BLaER1 treated with 17β-estradiol and CSF1 and Interleukin-3, amounts not matched to agents 10 nM and 100 nM (cell line): Measurements from ENCODE around the gene TMF1.

Experiments used
- H3K27ac ChIP-seq, 11 experiments: shearing (Covaris generic); formaldehyde crosslinking; 2 replicates each; pipeline ENCODE4 v1.8.1; 2022
- H3K27me3 ChIP-seq, 11 experiments: shearing (Covaris generic); formaldehyde crosslinking; 2 replicates each; pipeline ENCODE4 v1.8.1; 2022
- H3K36me3 ChIP-seq, 11 experiments: shearing (Covaris generic); formaldehyde crosslinking; 2 replicates each; pipeline ENCODE4 v1.8.1; 2022
- H3K4me1 ChIP-seq, 10 experiments: shearing (Covaris generic); formaldehyde crosslinking; 2 replicates each; pipeline ENCODE4 v1.8.1; 2022
- H3K4me2 ChIP-seq, 11 experiments: shearing (Covaris generic); formaldehyde crosslinking; 2 replicates each; pipeline ENCODE4 v1.8.1; 2022
- H3K4me3 ChIP-seq, 10 experiments: shearing (Covaris generic); formaldehyde crosslinking; 2 replicates each; pipeline ENCODE4 v1.8.1; 2022
- H3K9ac ChIP-seq, 11 experiments: shearing (Covaris generic); formaldehyde crosslinking; 2 replicates each; pipeline ENCODE4 v1.8.1; 2022
- H3K9me3 ChIP-seq, 11 experiments: shearing (Covaris generic); formaldehyde crosslinking; replicated peaks in 1 of 11; 2 replicates each; pipeline ENCODE4 v1.8.1; 2022
- H4K20me1 ChIP-seq, 11 experiments: shearing (Covaris generic); formaldehyde crosslinking; 2 replicates each; pipeline ENCODE4 v1.8.1; 2022
- Cebpa-rat ChIP-seq, 11 experiments: shearing (Covaris generic); IDR thresholded peaks; 2 replicates each; pipeline ENCODE4 v1.8.1; 2022

The TMF1 gene

GRCh38 chr3:69033470-69033869, 18.7 kb downstream of the TMF1 start:
- Histone ChIP-seq H3K4me2 (peak overlapping the region in 2 of 11 experiments; percentile 9 to 37; a peak in 3 of 22 replicates), H3K9ac (no peak overlapping the region)
- no peak for TF ChIP-seq Cebpa-rat (IDR thresholded peaks at IDR 0.05)

DNA sequence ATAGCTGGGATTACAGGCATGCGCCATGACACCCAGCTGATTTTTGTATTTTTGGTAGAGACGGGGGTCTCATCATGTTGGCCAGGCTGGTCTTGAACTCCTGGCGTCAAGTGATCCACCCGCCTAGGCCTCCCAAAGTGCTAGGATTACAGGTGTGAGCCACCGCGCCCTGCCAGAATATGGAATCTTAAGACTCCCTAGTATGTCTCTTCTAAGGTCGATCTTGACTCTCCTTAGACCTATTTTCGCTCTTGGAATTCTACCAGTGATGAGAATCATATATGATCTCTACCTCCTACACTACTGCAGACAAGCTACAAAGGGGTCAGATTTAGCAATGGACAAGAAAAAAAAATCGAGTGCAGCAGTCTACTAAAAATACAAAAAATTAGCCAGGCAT, 19.4 kb downstream of the TMF1 start:
- no peak for TF ChIP-seq Cebpa-rat (IDR thresholded peaks at IDR 0.05)
- H3K4me2 ChIP-seq, result no peak overlapping the region
- peaks cover 92 to 98% (median 97%) of the 10 kb centered on the region in 11 experiments for H3K36me3 ChIP-seq
- H4K20me1 ChIP-seq, result peaks cover 0 to 14% (median 0%) of the 10 kb centered on the region in 11 experiments; a peak in 2 of 22 replicates
- H3K27ac ChIP-seq, result no peak overlapping the region
- no peak overlapping the region for H3K9ac ChIP-seq
- no peaks in the 10 kb centered on the region for H3K27me3 ChIP-seq
- H3K4me1 ChIP-seq, result peaks cover 0 to 14% (median 0%) of the 10 kb centered on the region in 10 experiments; a peak in 7 of 20 replicates
- H3K4me3 ChIP-seq, result no peak overlapping the region
- no peaks in the 10 kb centered on the region for H3K9me3 ChIP-seq

More at GRCh38 chr3:69033470-69033869, 18.7 kb downstream of the TMF1 start:
- peak overlapping the region in 3 of 11 experiments; percentile 39 to 51 (median 46); a peak in 4 of 22 replicates for H3K27ac ChIP-seq
- H3K4me1 ChIP-seq, result peaks cover 0 to 14% (median 0%) of the 10 kb centered on the region in 10 experiments; a peak in 7 of 20 replicates
- no peak overlapping the region for H3K4me3 ChIP-seq
- no peaks in the 10 kb centered on the region for H3K9me3 ChIP-seq
- H3K36me3 ChIP-seq, result peaks cover 92 to 98% (median 97%) of the 10 kb centered on the region in 11 experiments
- H4K20me1 ChIP-seq, result peaks cover 0 to 20% (median 0%) of the 10 kb centered on the region in 11 experiments; a peak in 2 of 22 replicates
- no peaks in the 10 kb centered on the region for H3K27me3 ChIP-seq

GRCh38 chr3:69032142-69032541, 20.0 kb downstream of the TMF1 start:
- peaks cover 92 to 98% (median 97%) of the 10 kb centered on the region in 11 experiments for H3K36me3 ChIP-seq
- H3K9ac ChIP-seq, result no peak overlapping the region
- peaks cover 0 to 14% (median 0%) of the 10 kb centered on the region in 11 experiments; a peak in 2 of 22 replicates for H4K20me1 ChIP-seq
- peaks cover 0 to 14% (median 0%) of the 10 kb centered on the region in 10 experiments; a peak in 7 of 20 replicates for H3K4me1 ChIP-seq
- H3K27me3 ChIP-seq, result no peaks in the 10 kb centered on the region
- H3K27ac ChIP-seq, result no peak overlapping the region
- no peak overlapping the region for H3K4me3 ChIP-seq
- H3K9me3 ChIP-seq, result no peaks in the 10 kb centered on the region
- H3K4me2 ChIP-seq, result no peak overlapping the region
- TF ChIP-seq Cebpa-rat (IDR thresholded peaks at IDR 0.05), result no peak

DNA sequence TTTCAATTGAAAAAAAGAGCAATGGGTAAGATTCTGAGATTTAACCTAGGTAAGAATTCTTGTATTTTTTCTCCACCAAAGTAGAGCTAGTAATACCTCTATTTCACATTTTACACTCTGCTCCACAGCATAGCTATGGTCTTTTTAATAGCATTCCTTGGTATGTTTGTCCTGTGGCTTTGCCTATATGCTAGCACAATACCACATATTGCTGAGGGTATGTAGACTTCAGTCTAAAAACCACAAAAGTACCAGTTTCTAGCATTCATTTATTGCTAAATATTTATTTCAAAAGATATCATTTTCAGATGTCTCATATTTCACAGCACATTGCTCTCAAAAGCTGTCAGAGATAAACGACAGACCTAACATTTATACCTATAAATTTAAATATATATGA, 20.5 kb downstream of the TMF1 start:
- Histone ChIP-seq H3K9ac (no peak overlapping the region), H3K4me3 (no peak overlapping the region), H3K4me2 (no peak overlapping the region), H4K20me1 (peaks cover 0 to 10% (median 0%) of the 10 kb centered on the region in 11 experiments; a peak in 2 of 22 replicates), H3K27me3 (no peaks in the 10 kb centered on the region), H3K27ac (no peak overlapping the region), H3K9me3 (no peaks in the 10 kb centered on the region), H3K4me1 (peaks cover 0 to 14% (median 0%) of the 10 kb centered on the region in 10 experiments; a peak in 7 of 20 replicates), H3K36me3 (peaks cover 91 to 97% (median 96%) of the 10 kb centered on the region in 11 experiments)
- no peak for TF ChIP-seq Cebpa-rat (IDR thresholded peaks at IDR 0.05)

DNA sequence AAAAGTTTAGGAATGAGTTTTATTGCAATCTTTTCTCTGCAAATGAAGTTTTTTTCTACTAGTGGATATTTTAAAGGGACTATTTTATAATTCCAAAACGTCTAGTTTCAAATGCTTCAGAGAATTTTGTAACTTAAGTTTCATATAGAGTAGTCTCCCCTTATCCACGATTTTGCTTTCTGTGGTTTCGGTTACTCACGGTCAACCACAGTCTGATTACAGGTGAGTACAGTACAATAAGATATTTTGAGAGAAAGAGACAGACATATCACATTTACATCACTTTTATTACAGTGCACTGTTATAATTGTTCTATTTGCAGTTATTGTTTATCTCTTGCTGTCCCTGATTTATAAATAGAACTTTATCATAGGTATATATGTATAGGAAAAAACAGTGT, 31.3 kb downstream of the TMF1 start:
- no peaks in the 10 kb centered on the region for H3K27me3 ChIP-seq
- H3K27ac ChIP-seq, result no peak overlapping the region
- peaks cover 45 to 77% (median 59%) of the 10 kb centered on the region in 11 experiments for H3K36me3 ChIP-seq
- H4K20me1 ChIP-seq, result no peaks in the 10 kb centered on the region
- H3K9me3 ChIP-seq, result no peaks in the 10 kb centered on the region
- no peaks in the 10 kb centered on the region for H3K4me1 ChIP-seq
- H3K4me2 ChIP-seq, result no peak overlapping the region
- H3K9ac ChIP-seq, result no peak overlapping the region
- no peak overlapping the region for H3K4me3 ChIP-seq
- no peak for TF ChIP-seq Cebpa-rat (IDR thresholded peaks at IDR 0.05)

- no peak overlapping the region for H3K4me3 ChIP-seq
- H3K9ac ChIP-seq, result no peak overlapping the region
- no peaks in the 10 kb centered on the region for H3K27me3 ChIP-seq
- no peak overlapping the region for H3K27ac ChIP-seq
- peaks cover 41 to 75% (median 55%) of the 10 kb centered on the region in 11 experiments for H3K36me3 ChIP-seq
- TF ChIP-seq Cebpa-rat (IDR thresholded peaks at IDR 0.05), result no peak
- no peak overlapping the region for H3K4me2 ChIP-seq
- H3K4me1 ChIP-seq, result peaks cover 0 to 2% (median 0%) of the 10 kb centered on the region in 10 experiments; a peak in 3 of 20 replicates
- no peaks in the 10 kb centered on the region for H4K20me1 ChIP-seq
- H3K9me3 ChIP-seq, result no peaks in the 10 kb centered on the region
Observed at GRCh38 chr3:69020424-69020823, 31.7 kb downstream of the TMF1 start.

DNA sequence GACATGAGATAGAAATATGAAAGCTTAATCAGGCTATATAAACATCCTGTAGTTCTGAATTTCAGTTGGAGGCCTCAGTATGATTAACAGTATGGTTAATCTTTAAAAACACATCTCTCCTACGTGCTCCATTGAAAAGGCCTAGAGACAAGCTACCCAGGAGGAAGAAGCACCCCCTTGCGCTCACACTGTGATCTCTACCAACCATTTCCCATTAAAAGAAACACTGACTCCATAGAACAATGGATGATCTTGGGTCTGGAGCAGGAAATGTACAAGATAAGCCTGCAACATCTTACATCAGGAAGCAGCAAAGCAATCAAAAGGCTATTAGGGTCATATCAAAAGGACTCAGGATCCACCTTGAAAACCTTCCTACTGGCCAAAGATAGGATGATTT, 35.2 kb downstream of the TMF1 start:
- H3K9ac ChIP-seq, result no peak overlapping the region
- no peak for TF ChIP-seq Cebpa-rat (IDR thresholded peaks at IDR 0.05)
- H3K4me3 ChIP-seq, result no peak overlapping the region
- no peak overlapping the region for H3K4me2 ChIP-seq
- H3K27me3 ChIP-seq, result no peaks in the 10 kb centered on the region
- no peaks in the 10 kb centered on the region for H3K9me3 ChIP-seq
- H4K20me1 ChIP-seq, result no peaks in the 10 kb centered on the region
- H3K27ac ChIP-seq, result no peak overlapping the region
- peaks cover 21 to 27% (median 24%) of the 10 kb centered on the region in 10 experiments for H3K4me1 ChIP-seq
- H3K36me3 ChIP-seq, result peaks cover 19 to 47% (median 32%) of the 10 kb centered on the region in 11 experiments

- no peak overlapping the region for H3K27ac ChIP-seq
- no peak for TF ChIP-seq Cebpa-rat (IDR thresholded peaks at IDR 0.05)
- H3K9ac ChIP-seq, result no peak overlapping the region
- H3K27me3 ChIP-seq, result no peaks in the 10 kb centered on the region
- H4K20me1 ChIP-seq, result no peaks in the 10 kb centered on the region
- H3K36me3 ChIP-seq, result peaks cover 11 to 44% (median 26%) of the 10 kb centered on the region in 11 experiments; a peak in 21 of 22 replicates
- no peak overlapping the region for H3K4me3 ChIP-seq
- H3K4me2 ChIP-seq, result no peak overlapping the region
- H3K4me1 ChIP-seq, result peaks cover 21 to 27% (median 24%) of the 10 kb centered on the region in 10 experiments
- H3K9me3 ChIP-seq, result no peaks in the 10 kb centered on the region
Observed at GRCh38 chr3:69016102-69016501, 36.0 kb downstream of the TMF1 start.

- H3K27ac ChIP-seq, result peak overlapping the region; percentile 84 to 95 (median 90); a peak in 21 of 22 replicates
- TF ChIP-seq Cebpa-rat (IDR thresholded peaks at IDR 0.05), result no peak
Observed at GRCh38 chr3:69014022-69014580, 38.0 kb downstream of the TMF1 start.

More at GRCh38 chr3:69014022-69014580, 38.0 kb downstream of the TMF1 start:
- peak overlapping the region; percentile 73 to 94 (median 84) for H3K4me3 ChIP-seq
- H3K4me2 ChIP-seq, result peak overlapping the region; percentile 68 to 93 (median 85)
- no peaks in the 10 kb centered on the region for H3K9me3 ChIP-seq
- H4K20me1 ChIP-seq, result no peaks in the 10 kb centered on the region
- peaks cover 21 to 27% (median 24%) of the 10 kb centered on the region in 10 experiments for H3K4me1 ChIP-seq
- H3K36me3 ChIP-seq, result peaks cover 11 to 55% (median 35%) of the 10 kb centered on the region in 11 experiments; a peak in 21 of 22 replicates
- no peaks in the 10 kb centered on the region for H3K27me3 ChIP-seq
- H3K9ac ChIP-seq, result peak overlapping the region; percentile 86 to 95 (median 93)
